ENCODE data around the gene NPPB. TPM values are rescaled to one million over a fixed set of nuclear protein-coding genes. Genes with fewer than 3 reads are reported as not detected.

Gene NPPB
- total and polyA plus RNA-seq, 2 experiments from 2014 or later: 0.95 TPM; not detected in 1

GRCh38 chr1:11833497-11833896 is 25.2 kb downstream of the NPPB start:
- no peaks in the 10 kb centered on the region for H3K27me3 ChIP-seq (ENCODE audit: insufficient read depth)
- no peak for ATAC-seq
- no peaks in the 10 kb centered on the region for H3K9me2 ChIP-seq (ENCODE audit: insufficient read depth)
- no peak overlapping the region for H3K27ac Mint-ChIP-seq
- H3K79me2 ChIP-seq (replicated peaks; ENCODE audit: insufficient read depth): no peaks in the 10 kb centered on the region
- H3K4me3 ChIP-seq: no peak overlapping the region
- peaks cover 73% of the 10 kb centered on the region for H3K36me3 Mint-ChIP-seq (ENCODE audit: low read depth)
- no peak overlapping the region for H2AFZ ChIP-seq
- H3K4me1 ChIP-seq (ENCODE audit: insufficient read depth): no peaks in the 10 kb centered on the region
- no peak overlapping the region for H3K27ac ChIP-seq (ENCODE audit: low read depth)
- H3K4me2 ChIP-seq: no peak overlapping the region
- H3K27me3 Mint-ChIP-seq (ENCODE audit: insufficient read depth, low read depth, poor library complexity): peaks cover 6% of the 10 kb centered on the region
- H3K4me1 Mint-ChIP-seq: no peaks in the 10 kb centered on the region
- H3K9me3 Mint-ChIP-seq: no peaks in the 10 kb centered on the region
- peaks cover 60% of the 10 kb centered on the region for H3K36me3 ChIP-seq (ENCODE audit: insufficient read depth)
- peaks cover 15% of the 10 kb centered on the region; the same call in 1 of the 2 replicates for H4K20me1 ChIP-seq (replicated peaks; ENCODE audit: insufficient read depth)
- DNase-seq (ENCODE audit: low spot score): no peak
- TF ChIP-seq CREB1 (CRISPR knock-in tag; IDR thresholded peaks at IDR 0.05; ENCODE audit: low read depth) (no peak), CTCF (conservative IDR thresholded peaks at IDR 0.05; ENCODE audit: low read depth in 2 of 2) (no peak), REST (IDR thresholded peaks at IDR 0.05; ENCODE audit: unreplicated experiment) (no peak), JUNB (IDR thresholded peaks at IDR 0.05; ENCODE audit: unreplicated experiment) (no peak), EZH2phosphoT487 (IDR thresholded peaks at IDR 0.05; ENCODE audit: unreplicated experiment) (no peak), NANOG (IDR thresholded peaks at IDR 0.05; ENCODE audit: borderline replicate concordance) (no peak), POLR2AphosphoS5 (IDR thresholded peaks at IDR 0.05; ENCODE audit: low read depth) (no peak), EZH2 (IDR thresholded peaks at IDR 0.05; ENCODE audit: low read depth, unreplicated experiment) (no peak), ETS1 (IDR thresholded peaks at IDR 0.05) (no peak), ZNF331 (CRISPR knock-in tag; IDR thresholded peaks at IDR 0.05; ENCODE audit: low read depth) (no peak), STAT1 (IDR thresholded peaks at IDR 0.05; ENCODE audit: unreplicated experiment) (no peak), ZNF462 (CRISPR knock-in tag; IDR thresholded peaks at IDR 0.05) (no peak), ZNF114 (CRISPR knock-in tag; IDR thresholded peaks at IDR 0.05) (no peak)
- no peak overlapping the region for H3K4me3 Mint-ChIP-seq
- H3F3A ChIP-seq (replicated peaks; ENCODE audit: low read depth): peaks cover 42% of the 10 kb centered on the region

All from GM23338 (cell line).